ENCODE results near the gene PTPRN2. TPM values are rescaled to one million over a fixed set of nuclear protein-coding genes. Genes with fewer than 3 reads are reported as not detected.

PTPRN2 gene
- total RNA-seq, 1 experiment from 2014 or later, result 2.1 TPM

GRCh38 chr7:157970744-157971143, 616.9 kb downstream of the PTPRN2 start (continued):
- no peak for TF ChIP-seq TCF7L2 (IDR thresholded peaks at IDR 0.05; ENCODE audit: borderline replicate concordance, extremely low read depth, insufficient read depth, insufficient read length)
- no peak for TF ChIP-seq ZNF274 (IDR thresholded peaks at IDR 0.05; ENCODE audit: low read depth, low read length)
- no peak for TF ChIP-seq CBX3 (IDR thresholded peaks at IDR 0.05; ENCODE audit: low read depth)
- TF ChIP-seq MAX (IDR thresholded peaks at IDR 0.05), result no peak

- Histone ChIP-seq H4K20me1 (ENCODE audit: insufficient read depth) (no peaks in the 10 kb centered on the region), H3K4me1 (ENCODE audit: control insufficient read depth in 1 of 2, insufficient read depth in 2 of 2, low read length in 2 of 2) (no peaks in the 10 kb centered on the region), H3K36me3 (ENCODE audit: control insufficient read depth in 1 of 2, insufficient read depth in 2 of 2, low read length in 2 of 2) (no peaks in the 10 kb centered on the region), H3K27me3 (ENCODE audit: insufficient read depth, low read length) (peaks cover 5% of the 10 kb centered on the region; the same call in 1 of the 2 replicates), H3K27ac (ENCODE audit: low read depth, low read length) (no peak overlapping the region), H3K79me2 (ENCODE audit: insufficient read depth, low read length) (no peaks in the 10 kb centered on the region), H3K4me3 (replicated peaks in 1 of 2; ENCODE audit: low read depth in 1 of 2, low read length in 2 of 2) (no peak overlapping the region), H3K9ac (ENCODE audit: low read length) (no peak overlapping the region), H3K9me2 (ENCODE audit: insufficient read depth) (no peaks in the 10 kb centered on the region), H3K9me3 (ENCODE audit: control insufficient read depth in 1 of 2, insufficient read depth in 1 of 2, low read depth in 1 of 2, low read length in 2 of 2) (no peaks in the 10 kb centered on the region), H2AFZ (ENCODE audit: low read depth, low read length, poor library complexity, severe bottlenecking) (no peak overlapping the region), H3K4me2 (ENCODE audit: low read length) (no peak overlapping the region)
- BruUV-seq (replicated peaks), result no TSS peak
- no peak for ATAC-seq
- POLR2A ChIA-PET, result no interaction called here
- no peak for DNase-seq (ENCODE audit: low read depth, low spot score)
- intact Hi-C loops (cut with micrococcal nuclease), result loop anchor here (10.0 kb wide), 1 partner anchor 385 kb away; no protein-coding TSS in a partner anchor
- RAD21 ChIA-PET (ENCODE audit: low non-redundant PET in 1 of 2, low total read pairs in 2 of 2, uncharacterized antibody in 2 of 2, unreplicated experiment in 2 of 2), result no interaction called here
- TF ChIP-seq MAX (IDR thresholded peaks at IDR 0.05) (no peak), ZBTB33 (IDR thresholded peaks at IDR 0.05; ENCODE audit: extremely low read depth, insufficient replicate concordance, low read length) (no peak), RAD21 (IDR thresholded peaks at IDR 0.05; ENCODE audit: low read depth) (no peak), CBX3 (IDR thresholded peaks at IDR 0.05; ENCODE audit: low read depth) (no peak), CEBPB (IDR thresholded peaks at IDR 0.05; ENCODE audit: low read depth) (no peak), EZH2phosphoT487 (IDR thresholded peaks at IDR 0.05; ENCODE audit: borderline replicate concordance) (no peak), SP1 (IDR thresholded peaks at IDR 0.05; ENCODE audit: low read depth) (no peak), POLR2A (IDR thresholded peaks at IDR 0.05; ENCODE audit: borderline replicate concordance, extremely low read depth, insufficient read depth, insufficient read length) (no peak), EGR1 (IDR thresholded peaks at IDR 0.05; ENCODE audit: low read depth) (no peak)
- CTCF ChIA-PET, result no interaction called here
These were observed 617.6 kb downstream of the PTPRN2 start for GRCh38 chr7:157969995-157970394.
